ENCODE measurements around the gene METTL13. TPM values are rescaled to one million over a fixed set of nuclear protein-coding genes. Genes with fewer than 3 reads are reported as not detected.

Gene METTL13
- total RNA-seq, 2 donors from 2014 or later: 9.2 to 13.5 TPM

GRCh38 chr1:171841931-171842761 is 60.7 kb downstream of the METTL13 start:
- Histone ChIP-seq H3K4me1 (peaks cover 18% of the 10 kb centered on the region), H3K36me3 (replicated peaks in 1 of 2; ENCODE audit: insufficient read depth in 1 of 2, low read depth in 2 of 2) (no peaks in the 10 kb centered on the region), H3K4me3 (peak overlapping the region in 1 of 2 donors; percentile 35), H3K27ac (no peak overlapping the region), H3K9me3 (peaks cover 0 to 9% (median 0%) of the 10 kb centered on the region in 3 donors), H3K27me3 (peaks cover 0 to 7% of the 10 kb centered on the region in 2 donors)
- ATAC-seq: no peak
- peak in 2 of 4 donors; percentile 4 to 12 for DNase-seq
- intact Hi-C loops (cut with DNase I): no loop called here
- WGBS, 2 donors: 2 to 5% methylated on average over 28 to 39 of the region's 40 CpGs
- no peak for TF ChIP-seq CTCF (IDR thresholded peaks at IDR 0.05)
- no peak for TF ChIP-seq POLR2A (IDR thresholded peaks at IDR 0.05)

GRCh38 chr1:171844381-171844780 is 62.9 kb downstream of the METTL13 start:
- intact Hi-C loops (cut with DNase I): no loop called here
- Histone ChIP-seq H3K27me3 (peaks cover 0 to 7% of the 10 kb centered on the region in 2 donors), H3K4me3 (no peak overlapping the region), H3K36me3 (replicated peaks in 1 of 2; ENCODE audit: insufficient read depth in 1 of 2, low read depth in 2 of 2) (no peaks in the 10 kb centered on the region), H3K9me3 (peaks cover 0 to 9% (median 0%) of the 10 kb centered on the region in 3 donors), H3K4me1 (peaks cover 18% of the 10 kb centered on the region), H3K27ac (no peak overlapping the region)
- TF ChIP-seq POLR2A (IDR thresholded peaks at IDR 0.05): no peak
- no peak for TF ChIP-seq CTCF (IDR thresholded peaks at IDR 0.05)
- ATAC-seq (no peak), DNase-seq (no peak)
- 85% methylated on average over 2 of the region's 2 CpGs for WGBS, 2 donors

- DNase-seq (no peak), ATAC-seq (no peak)
- intact Hi-C loops (cut with DNase I): no loop called here
- Histone ChIP-seq H3K36me3 (replicated peaks in 1 of 2; ENCODE audit: insufficient read depth in 1 of 2, low read depth in 2 of 2) (no peaks in the 10 kb centered on the region), H3K4me3 (no peak overlapping the region), H3K9me3 (peaks cover 0 to 2% (median 0%) of the 10 kb centered on the region in 3 donors), H3K27ac (no peak overlapping the region), H3K4me1 (peaks cover 15% of the 10 kb centered on the region), H3K27me3 (peaks cover 0 to 7% of the 10 kb centered on the region in 2 donors)
- TF ChIP-seq CTCF (IDR thresholded peaks at IDR 0.05): no peak
- TF ChIP-seq POLR2A (IDR thresholded peaks at IDR 0.05): no peak
Observed at GRCh38 chr1:171845998-171846397, 64.5 kb downstream of the METTL13 start.

Small RNAs within 50 kb of the gene (small RNA-seq; reads per million reads assigned to genes)
- gene RF00601: not detected

Other genes with a start within 250 kb of the METTL13 start
- not detected for gene MYOCOS, start 159.4 kb upstream of the METTL13 start, total RNA-seq
- 1 to 10 TPM; 1.3 to 5.4 TPM for gene MYOC, start 129.0 kb upstream of the METTL13 start, total RNA-seq
- gene VAMP4, start 39.6 kb upstream of the METTL13 start, total RNA-seq: 1 to 10 TPM; 5.6 to 8.8 TPM
- 1 to 10 TPM; 2.9 to 4.0 TPM for gene DNM3, start 59.8 kb downstream of the METTL13 start, total RNA-seq

All from body of pancreas (tissue), 4 donors.